Sciatic nerve (tissue), 2 donors: ENCODE results near the gene TRMT2A. TPM values are rescaled to one million over a fixed set of nuclear protein-coding genes. Genes with fewer than 3 reads are reported as not detected.
"Not testable (repeated sequence)": the region's sequence is repeated elsewhere in the genome, so short reads cannot be mapped to it uniquely, and the experiment has no call there.

Experiments
- ATAC-seq: fragments of 200-7000 bp; cut with Tn5 transposase; one replicate; pipeline ENCODE4 v1.9.1; 2020; ENCODE audit warnings: mild to moderate bottlenecking, moderate library complexity
- DNase-seq: peaks from one replicate; pipeline ENCODE4 v3.0.0-alpha.2; 2020; ENCODE audit warnings: low spot score
- intact Hi-C: fragments of 100-400 bp; cut with DNase I; formaldehyde crosslinking; loops from one replicate; pipeline ENCODE4 v1.14.2; 2022
- total RNA-seq: library from RNA; stranded (reverse); fragmentation: NEBNext Ultra II Directional; extraction: Animal tissue kit (Norgen Biotek cat#: 25700); gene quantifications from one replicate; pipeline ENCODE4 v1.2.1, GENCODE V29; 2021
- donor health status: DM: no; HTN: no; CAD: no.
- donor health status: DM: no; HTN: no; CAD: no.

TRMT2A gene
- total RNA-seq, 1 donor from 2014 or later: 46.8 TPM

DNA sequence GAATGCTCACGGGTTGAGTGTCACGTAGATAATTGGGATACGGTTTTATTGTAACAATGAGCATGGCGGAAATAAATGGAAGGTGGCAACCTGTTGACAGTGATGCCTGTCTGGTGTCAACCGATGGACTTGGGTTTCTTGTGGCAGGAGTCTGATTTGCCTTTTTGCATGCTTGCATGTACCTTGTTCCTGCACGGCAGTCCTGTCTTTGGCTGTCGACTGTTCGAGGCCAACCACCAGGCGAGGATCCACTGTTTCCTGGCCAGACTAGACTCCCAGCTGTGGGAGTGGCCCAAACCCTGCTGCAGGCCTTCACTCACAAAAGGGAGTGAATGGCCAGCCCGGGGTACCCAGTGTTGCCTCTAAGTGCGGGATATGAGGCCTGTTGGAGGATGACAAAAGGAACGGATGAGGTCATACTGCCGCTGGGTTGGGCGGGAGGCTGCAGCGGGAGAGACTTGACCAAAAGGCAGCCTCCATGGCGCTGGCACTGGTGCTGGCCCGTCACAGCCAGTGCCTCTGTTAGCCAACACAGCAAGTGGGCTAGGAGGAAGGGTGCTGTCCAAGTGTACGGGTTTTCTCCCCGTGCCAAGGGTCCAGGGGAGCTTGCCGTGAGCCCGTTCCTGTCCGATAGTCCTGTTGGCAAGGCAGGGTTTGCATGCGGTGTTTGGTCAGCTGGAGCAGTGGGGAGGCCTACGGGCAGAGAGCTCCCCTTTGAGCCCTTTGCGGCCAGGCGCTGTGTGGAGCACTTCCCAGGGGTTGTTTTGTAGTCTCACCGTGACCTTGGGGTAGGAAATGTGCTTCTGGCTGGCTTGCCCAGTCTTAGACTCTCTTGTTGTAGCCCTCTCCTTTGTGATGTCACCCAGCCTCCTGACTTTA lies 36.0 kb downstream of the TRMT2A start:
- no peak for ATAC-seq
- DNase-seq: no peak
- intact Hi-C loops: no loop called here

DNA sequence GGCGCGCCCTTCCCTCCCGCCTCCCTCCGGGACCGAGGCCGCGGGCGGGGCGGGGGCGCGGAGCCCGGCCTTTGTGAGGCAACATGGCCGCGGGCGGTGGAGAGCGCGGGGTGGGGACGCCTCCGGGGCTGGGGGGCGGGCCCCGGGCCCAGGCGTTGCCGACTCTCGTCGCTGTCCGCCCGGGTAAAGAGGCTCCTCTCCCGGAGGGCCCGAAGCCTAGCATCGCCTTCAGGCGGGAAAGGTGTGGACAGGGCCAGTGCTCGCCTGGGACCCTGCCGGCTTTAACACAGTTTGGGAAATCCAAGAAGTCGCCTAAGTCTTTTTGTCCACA lies 36.6 kb downstream of the TRMT2A start:
- ATAC-seq: peak; percentile 25
- peak; percentile 75 for DNase-seq
- intact Hi-C loops: no loop called here

DNA sequence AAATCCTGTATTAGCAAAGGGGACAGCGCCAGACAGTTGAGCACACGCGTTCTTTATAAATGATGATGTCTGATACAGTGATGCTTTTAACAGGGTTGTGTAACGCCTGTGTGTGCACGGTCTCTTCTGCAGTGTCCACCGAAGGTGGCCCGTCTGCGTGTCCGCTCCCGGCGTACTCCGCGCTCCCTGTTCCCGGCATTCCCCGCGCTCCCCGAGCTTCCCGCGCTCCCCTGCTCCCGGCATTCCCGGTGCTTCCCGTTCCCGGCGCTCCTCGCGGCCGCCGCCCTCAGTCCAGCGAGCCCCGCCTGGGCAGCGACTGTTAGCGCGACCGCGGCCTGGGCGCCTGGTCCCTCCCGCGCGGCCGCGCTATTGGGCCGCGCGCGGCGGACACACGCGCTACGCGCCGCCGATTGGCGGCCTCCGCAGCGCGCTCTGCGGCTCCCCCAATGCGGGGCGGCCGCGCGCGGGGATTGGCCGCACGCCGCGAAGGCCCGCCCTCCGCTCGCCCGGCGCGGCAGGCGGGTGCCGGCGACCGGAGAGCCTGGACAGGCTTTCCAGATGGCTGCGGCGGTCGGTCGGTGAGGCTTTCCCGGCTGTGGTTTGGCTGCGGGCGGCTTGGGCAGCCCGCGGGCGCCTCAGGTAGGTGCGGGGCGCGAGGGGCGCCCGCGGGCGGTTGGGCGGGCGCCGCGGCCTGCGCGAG lies 37.1 kb downstream of the TRMT2A start, which contains the start of gene DGCR8:
Gene DGCR8 (plus strand): TSS at position 497 of the 700 bp plus-strand sequence. CDS start 5,723 bp downstream, outside the sequence.
- peak; percentile 96 for DNase-seq
- intact Hi-C loops: no loop called here
- ATAC-seq: peak; percentile 98

DNA sequence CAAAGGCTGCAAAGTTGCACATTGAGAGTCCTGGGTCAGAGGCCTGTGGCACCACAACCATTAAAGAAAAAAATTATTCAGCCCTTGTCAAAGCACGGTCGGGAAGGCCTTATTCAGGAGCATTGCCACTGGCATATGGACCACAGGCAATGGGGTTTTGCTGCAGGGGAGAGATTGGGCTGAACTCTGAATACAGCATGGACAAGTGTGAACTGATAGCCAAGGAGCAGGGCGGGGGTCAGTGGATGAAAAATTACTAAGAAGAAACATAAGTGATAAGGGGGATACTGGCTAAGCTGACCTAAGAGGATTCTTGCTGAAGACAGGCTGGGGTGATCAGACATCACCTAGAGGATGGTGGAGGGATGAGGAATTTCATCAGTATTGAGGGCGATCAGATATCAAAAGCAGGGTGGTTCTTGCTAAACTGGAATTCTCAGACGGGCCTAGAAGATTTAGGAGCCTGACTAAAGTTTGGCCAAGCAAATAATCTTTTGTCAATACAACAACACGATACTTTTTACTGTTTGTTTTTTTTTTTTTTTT lies 40.3 kb downstream of the TRMT2A start:
- DNase-seq (no peak), ATAC-seq (no peak)
- intact Hi-C loops: no loop called here

DNA sequence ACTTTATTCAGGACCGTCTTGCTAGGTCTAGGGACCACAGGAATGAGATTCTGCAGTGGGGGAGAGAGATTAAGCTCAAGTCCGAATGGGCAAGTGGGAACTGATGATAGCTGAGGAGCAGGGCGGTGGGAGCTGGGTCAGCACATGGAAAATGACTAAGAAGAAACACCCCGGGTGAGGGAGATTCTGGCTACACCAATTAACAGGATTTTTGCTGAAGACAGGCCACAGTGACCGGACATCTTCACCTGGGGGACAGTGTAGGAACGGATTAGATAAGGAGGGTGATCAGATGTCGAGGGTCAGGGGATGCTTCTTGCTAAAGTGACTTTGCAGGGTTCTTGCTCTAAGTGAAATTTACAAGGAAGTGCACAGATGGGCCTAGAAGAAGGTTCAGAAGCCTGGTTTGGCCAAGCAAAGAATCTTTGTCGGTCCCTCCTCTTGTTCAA lies 45.5 kb downstream of the TRMT2A start:
- intact Hi-C loops: no loop called here
- DNase-seq: no peak
- ATAC-seq: no peak

DNA sequence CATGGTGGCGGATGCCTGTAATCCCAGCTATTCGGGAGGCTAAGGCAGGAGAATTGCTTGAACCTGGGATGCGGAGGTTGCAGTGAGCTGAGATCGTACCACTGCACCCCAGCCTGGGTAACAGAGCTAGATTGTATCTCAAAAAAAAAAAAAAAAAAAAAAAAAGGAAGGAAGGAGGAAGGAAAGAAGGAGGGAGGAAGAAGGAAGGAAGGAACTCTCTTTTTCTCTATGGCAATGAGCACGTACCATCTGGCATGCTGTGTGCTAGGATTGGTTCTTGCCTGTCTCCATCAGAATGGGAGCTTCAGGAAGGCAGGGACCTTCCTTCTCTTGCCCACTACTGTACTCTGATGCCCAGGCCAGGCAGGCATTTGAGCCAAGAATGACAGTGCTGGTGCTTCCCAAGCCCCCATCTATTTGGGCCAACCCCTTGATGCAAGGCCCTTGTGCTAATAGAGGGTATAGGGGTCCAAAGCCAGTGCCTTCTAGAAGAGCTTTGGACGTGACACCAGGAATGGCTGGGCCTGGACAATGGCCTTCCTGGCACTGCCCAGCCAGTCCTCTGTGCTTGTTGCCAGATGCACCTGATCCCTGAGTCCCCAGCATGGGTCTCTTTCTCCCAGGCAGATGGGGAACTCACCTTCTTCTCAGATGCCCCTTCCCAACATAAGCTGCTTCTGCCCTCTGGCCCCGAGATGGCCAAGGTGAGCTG lies 47.5 kb downstream of the TRMT2A start:
- ATAC-seq: no peak
- intact Hi-C loops: no loop called here
- DNase-seq: no peak

DNA sequence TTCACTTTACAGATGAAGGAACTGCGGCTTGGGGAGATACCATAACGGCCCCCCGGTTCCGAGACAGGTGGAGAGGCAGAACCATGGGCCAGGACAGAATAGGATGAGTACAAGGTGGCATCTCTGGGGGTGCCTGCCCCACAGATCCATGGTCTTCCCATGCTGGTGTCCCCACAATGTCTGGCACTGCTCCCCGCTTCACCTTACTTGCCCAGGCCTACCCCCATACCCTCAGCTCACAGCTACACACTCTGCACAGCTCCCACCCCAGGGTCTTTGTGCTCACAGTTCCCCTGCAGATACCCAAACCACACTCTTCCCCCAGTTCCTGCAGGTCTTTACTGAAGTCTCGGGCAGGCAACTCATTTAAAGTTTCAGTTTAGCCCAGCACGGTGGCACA lies 48.4 kb downstream of the TRMT2A start:
- DNase-seq: no peak
- ATAC-seq: no peak

DNA sequence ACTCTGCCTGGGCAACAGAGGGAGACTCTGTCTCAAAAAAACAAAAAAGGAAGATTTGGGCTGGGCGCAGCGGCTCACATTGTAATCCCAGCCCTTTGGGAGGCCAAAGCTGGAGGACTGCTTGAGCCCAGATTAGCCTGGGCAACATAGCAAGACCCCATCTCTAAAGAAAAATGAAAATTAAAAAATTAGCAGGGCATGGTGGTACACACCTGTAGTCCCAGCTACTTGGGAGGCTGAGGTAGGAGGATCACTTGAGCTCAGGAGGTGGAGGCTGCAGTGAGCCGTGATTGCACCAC lies 49.7 kb downstream of the TRMT2A start:
- ATAC-seq, intact Hi-C loops, DNase-seq: not testable (repeated sequence)

More for the DNA sequence above, 48.4 kb downstream of the TRMT2A start:
- intact Hi-C loops: no loop called here

DNA sequence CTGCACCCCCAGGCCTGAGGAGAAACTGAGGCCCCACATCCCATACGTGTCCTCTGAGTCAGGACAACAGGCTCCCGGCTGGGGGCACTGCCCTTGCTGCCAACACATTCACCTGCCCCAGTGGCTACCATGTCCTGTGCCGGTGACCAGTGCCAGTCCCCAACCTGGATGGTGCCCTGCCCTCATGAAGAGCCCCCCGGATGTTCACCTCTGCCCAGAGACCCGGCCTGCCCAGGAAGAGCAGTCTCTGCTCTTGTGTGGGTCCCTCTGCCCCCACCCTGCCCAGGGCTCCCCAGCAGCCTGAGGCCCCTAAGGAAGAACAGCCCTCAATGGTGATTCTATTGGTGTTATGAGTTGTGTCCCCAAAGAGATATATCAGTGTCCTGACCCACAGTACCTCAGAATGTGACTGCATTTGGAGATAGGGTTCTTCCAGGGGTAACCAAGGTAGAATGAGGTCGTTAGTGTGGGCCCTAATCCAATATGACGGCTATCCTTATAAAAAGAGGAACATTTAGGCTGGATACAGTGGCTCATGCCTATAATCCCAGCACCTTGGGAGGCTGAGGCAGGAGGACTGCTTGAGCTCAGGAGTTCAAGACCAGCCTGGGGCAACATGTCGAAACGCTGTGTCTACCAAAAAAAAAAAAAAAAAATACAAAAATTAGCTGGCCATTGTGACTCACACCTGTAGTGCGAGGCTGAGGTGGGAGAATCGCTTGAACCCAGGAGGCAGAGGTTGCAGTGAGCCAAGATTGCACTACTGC lies 50.2 kb downstream of the TRMT2A start:
- DNase-seq (no peak), ATAC-seq (no peak)
- intact Hi-C loops: no loop called here

DNA sequence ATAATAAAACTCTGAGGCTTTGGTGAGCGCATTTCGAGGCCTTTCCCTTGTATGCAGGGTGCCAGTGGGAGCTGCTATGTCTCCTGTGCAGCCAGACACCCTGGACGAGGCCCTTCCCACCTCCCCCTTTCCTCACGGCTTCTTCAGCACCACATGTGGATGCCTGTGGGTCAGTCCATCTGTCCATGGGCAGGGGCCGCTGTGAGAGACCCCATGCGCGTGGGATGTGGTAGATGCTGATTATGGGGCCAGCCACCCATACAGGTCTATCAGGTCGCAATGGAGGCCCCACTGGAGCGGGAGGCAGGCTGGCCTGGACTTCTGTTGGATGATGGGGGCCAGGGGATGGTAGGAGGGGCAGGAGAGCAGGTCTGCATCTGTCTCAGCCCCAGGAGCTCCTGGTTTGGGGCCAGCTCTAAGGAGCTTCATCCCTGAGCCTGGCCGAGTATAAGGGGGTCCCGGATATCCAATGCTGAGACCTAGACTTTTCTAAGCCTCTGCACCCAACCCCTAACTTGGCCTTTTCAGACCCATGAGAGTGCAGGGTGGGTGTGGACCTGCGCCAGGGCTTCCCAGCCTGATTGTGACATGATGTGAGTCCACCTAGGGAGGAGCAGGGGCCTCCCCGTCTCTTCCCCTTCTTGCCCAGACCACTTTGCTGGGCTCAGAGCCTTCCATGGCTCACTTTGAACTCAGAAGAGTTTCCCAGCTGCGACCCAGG lies 51.0 kb downstream of the TRMT2A start:
- DNase-seq: no peak
- intact Hi-C loops: no loop called here
- no peak for ATAC-seq

DNA sequence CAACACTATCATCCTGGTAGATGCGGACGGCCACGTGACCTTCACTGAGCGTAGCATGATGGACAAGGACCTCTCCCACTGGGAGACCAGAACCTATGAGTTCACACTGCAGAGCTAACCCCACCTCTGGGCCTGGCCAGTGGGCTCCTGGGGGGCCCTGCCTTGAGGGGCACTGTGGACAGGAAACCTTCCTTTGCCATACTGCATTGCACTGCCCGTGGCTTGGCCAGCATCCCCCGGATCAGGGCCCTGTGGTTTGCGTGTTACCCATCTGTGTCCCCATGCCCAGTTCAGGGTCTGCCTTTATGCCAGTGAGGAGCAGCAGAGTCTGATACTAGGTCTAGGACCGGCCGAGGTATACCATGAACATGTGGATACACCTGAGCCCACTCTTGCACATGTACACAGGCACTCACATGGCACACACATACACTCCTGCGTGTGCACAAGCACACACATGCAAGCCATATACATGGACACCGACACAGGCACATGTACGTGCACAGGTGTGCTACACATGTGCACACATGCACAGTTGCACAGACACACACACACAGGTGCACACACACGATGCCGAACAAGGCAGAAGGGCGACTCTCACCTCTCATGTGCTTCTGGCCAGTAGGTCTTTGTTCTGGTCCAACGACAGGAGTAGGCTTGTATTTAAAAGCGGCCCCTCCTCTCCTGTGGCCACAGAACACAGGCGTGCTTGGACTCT lies 52.3 kb downstream of the TRMT2A start:
- ATAC-seq: no peak
- DNase-seq: no peak
- intact Hi-C loops: no loop called here

DNA sequence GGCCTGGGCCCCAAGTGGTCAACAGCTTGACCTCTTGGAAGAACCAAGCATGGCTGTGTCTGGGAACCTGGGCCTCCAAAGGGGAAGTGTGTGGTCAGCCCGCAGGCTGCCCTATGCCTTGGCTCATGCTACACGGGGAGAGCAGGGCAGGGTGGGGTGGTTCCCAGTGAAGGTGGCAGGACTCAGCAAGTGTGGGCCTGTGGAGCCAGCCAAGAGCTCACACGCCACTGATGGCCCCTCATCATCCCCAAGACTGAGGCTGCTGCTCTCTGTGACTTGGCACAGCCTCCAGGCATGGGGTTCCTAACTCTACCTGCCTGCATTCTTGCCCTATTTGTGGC lies 52.9 kb downstream of the TRMT2A start:
- DNase-seq (no peak), ATAC-seq (no peak)
- intact Hi-C loops: no loop called here

DNA sequence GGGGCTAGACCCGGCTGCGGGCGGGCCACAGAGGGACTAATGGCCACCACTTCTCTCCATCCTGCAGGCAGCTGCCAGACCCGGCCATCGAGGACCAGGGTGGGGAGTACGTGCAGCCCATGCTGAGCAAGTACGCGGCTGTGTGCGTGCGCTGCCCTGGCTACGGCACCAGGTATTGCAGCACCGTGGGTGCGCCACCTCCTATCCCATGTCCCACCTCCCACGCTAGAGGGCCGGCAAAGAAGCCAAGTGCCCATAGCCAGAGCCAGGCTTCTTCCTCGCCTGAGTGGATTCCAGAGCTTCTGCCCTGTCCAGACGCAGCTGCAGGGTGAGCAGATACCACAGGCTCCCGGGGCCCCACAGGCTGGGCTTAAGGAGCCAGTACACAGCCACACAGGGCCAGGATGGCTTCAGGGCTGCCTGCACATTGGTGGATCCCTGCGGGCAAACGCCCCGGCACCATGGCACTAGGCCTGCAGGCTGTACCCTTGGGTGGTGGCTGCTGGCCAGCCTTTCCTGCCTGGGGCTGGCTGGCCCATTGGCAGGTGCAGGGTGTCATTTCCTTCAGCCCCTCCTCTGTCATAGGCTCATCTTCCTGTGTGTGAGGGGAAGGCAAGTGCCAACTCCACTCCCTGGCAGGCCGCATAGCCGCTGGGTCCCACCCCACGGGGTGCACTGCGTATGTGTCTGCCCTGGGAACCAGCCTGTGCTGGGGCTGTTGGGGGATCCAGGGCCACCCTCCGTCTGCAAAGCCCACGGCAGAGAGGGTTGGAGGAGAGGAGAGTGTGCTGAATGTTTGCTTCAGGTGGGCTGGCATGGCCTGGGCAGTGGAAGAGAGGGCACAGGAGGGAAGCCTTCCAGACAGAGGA lies 53.5 kb downstream of the TRMT2A start:
- ATAC-seq (peak; percentile 26), DNase-seq (no peak)
- intact Hi-C loops: no loop called here

DNA sequence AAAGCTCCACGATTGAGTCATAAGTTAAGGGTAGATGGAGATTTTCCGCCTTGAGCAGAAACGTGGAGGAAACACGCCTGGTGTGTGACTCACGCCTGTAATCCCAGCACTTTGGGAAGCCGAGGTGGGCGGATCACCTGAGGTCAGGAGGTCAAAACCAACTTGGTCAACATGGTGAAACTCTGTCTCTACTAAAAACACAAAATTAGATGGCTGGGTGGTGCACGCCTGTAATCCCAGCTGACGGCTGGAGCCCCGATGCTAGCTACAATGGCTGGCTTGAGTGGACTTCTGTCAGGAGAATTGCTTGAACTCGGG lies 54.3 kb downstream of the TRMT2A start:
- no peak for DNase-seq
- no peak for ATAC-seq
- intact Hi-C loops: no loop called here

DNA sequence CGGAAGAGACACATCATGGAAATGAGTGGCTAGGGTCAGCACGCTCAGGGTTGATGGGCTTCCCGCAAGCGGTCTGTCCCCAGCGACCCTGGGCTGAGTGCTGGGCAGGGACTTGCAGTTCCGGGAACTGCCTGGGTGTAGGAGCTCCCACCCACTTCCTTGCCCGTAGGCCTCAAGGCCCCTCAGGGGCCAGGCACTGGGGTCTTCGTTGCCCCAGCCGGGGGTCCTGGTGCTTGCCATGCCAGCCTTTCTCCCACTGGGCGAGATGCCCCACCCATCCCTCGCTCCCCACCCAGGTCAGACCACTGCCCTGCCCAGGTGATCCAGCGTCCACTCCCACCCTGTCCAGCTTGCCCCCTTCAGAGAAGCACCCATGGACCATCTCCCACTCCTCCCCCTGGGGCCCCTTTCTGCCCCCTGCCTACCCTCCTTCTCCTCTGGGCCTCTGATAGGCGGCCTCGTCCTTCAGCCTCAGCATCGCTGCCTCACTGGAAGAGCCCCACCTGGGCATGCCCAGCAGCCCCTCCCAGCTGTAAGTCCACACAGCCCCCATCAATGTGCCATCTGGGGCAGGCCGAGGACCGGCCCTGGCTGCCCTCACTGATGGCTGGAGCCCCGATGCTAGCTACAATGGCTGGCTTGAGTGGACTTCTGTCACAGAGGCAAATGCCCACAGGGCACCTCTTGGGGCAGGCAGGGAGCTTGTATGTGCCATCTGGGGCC lies 54.8 kb downstream of the TRMT2A start:
- intact Hi-C loops: no loop called here
- DNase-seq (no peak), ATAC-seq (no peak)
